HepG2 (cell line): ENCODE results near the gene AGT. TPM values are rescaled to one million over a fixed set of nuclear protein-coding genes. Genes with fewer than 3 reads are reported as not detected.
A peak's percentile ranks its signal among the peaks of the same experiment; 100 is the strongest.

ENCODE experiments used
- AGO2 ChIP-seq: fragments of 200-400 bp; formaldehyde crosslinking; optimal IDR thresholded peaks from 2 replicates; pipeline ENCODE3; 2017; ENCODE audit warnings: mild to moderate bottlenecking, low read depth, low read length, moderate library complexity
- ARHGAP35 ChIP-seq: sonication (generic); formaldehyde crosslinking; IDR thresholded peaks from 2 replicates; pipeline ENCODE4 v1.9.0; 2022; ENCODE audit warnings: mild to moderate bottlenecking, inconsistent platforms, moderate library complexity, missing genetic modification reagents, borderline replicate concordance
- CBX5 ChIP-seq: sonication (generic); formaldehyde crosslinking; IDR thresholded peaks from 2 replicates; pipeline ENCODE4 v1.4.0; 2020; ENCODE audit warnings: missing genetic modification reagents, borderline replicate concordance
- FUBP1 ChIP-seq: sonication (generic); formaldehyde crosslinking; IDR thresholded peaks from 2 replicates; pipeline ENCODE4 v1.5.1; 2020; ENCODE audit warnings: missing genetic modification reagents, mild to moderate bottlenecking, borderline replicate concordance
- KDM2A ChIP-seq: sonication (generic); formaldehyde crosslinking; IDR thresholded peaks from 2 replicates; pipeline ENCODE4 v1.4.0; 2020; ENCODE audit warnings: low read depth, missing genetic modification reagents, borderline replicate concordance
- RBM22 ChIP-seq: fragments of 200-400 bp; formaldehyde crosslinking; optimal IDR thresholded peaks from 2 replicates; pipeline ENCODE3; 2017; ENCODE audit warnings: mild to moderate bottlenecking, low read length, moderate library complexity
- YEATS2 ChIP-seq: sonication (generic); formaldehyde crosslinking; IDR thresholded peaks from 2 replicates; pipeline ENCODE4 v1.4.0; 2020; ENCODE audit warnings: missing genetic modification reagents, borderline replicate concordance
- ZBTB38 ChIP-seq: sonication (generic); formaldehyde crosslinking; IDR thresholded peaks from 2 replicates; pipeline ENCODE4 v1.5.1; 2020; ENCODE audit warnings: mild to moderate bottlenecking, missing genetic modification reagents
- ZNF280D ChIP-seq: sonication (generic); formaldehyde crosslinking; IDR thresholded peaks from 2 replicates; pipeline ENCODE4 v1.5.1; 2020; ENCODE audit warnings: mild to moderate bottlenecking, missing genetic modification reagents
- ZNF33B ChIP-seq: sonication (generic); formaldehyde crosslinking; IDR thresholded peaks from 2 replicates; pipeline ENCODE4 v1.5.1; 2020; ENCODE audit warnings: mild to moderate bottlenecking, missing genetic modification reagents
- ZNF614 ChIP-seq: IDR thresholded peaks from 2 replicates; pipeline ENCODE4 v1.6.1; 2018; ENCODE audit warnings: missing biosample characterization, missing genetic modification reagents, inconsistent platforms, borderline replicate concordance
- ZNF740 ChIP-seq: sonication (generic); formaldehyde crosslinking; IDR thresholded peaks from 2 replicates; pipeline ENCODE4 v1.4.0; 2020; ENCODE audit warnings: missing genetic modification reagents
- ZNF749 ChIP-seq: sonication (generic); formaldehyde crosslinking; IDR thresholded peaks from 2 replicates; pipeline ENCODE4 v1.8.0; 2022; ENCODE audit warnings: mild to moderate bottlenecking, missing genetic modification reagents, moderate library complexity, borderline replicate concordance
- ZNF768 ChIP-seq: sonication (generic); formaldehyde crosslinking; IDR thresholded peaks from 2 replicates; pipeline ENCODE4 v1.4.0; 2020; ENCODE audit warnings: missing genetic modification reagents
- polyA plus RNA-seq, 8 experiments: library from polyadenylated mRNA; depleted of rRNA in 3 of 8; stranded (reverse) in 7 of 8; unstranded in 1 of 8; fragments of >200 nt; fragmentation: Illumina TruSeq in 4 of 8; extraction: Trizol in 4 of 8; gene quantifications; 2 replicates each; pipeline versions ENCODE4 v1.2.1 to v1.2.3, GENCODE V29; 2011 to 2016; ENCODE audit warnings: low read depth in 4 of 8, missing spikeins in 1 of 8, mixed read lengths in 1 of 8; ENCODE audit not compliant: insufficient read depth in 1 of 8
- total RNA-seq, 5 experiments: library from RNA; depleted of rRNA; stranded (reverse); fragments of >200 nt; fragmentation: Illumina TruSeq; extraction: Trizol; gene quantifications; 2 replicates each; pipeline ENCODE4 v1.2.3, GENCODE V29; 2016; ENCODE audit warnings: low read depth in 1 of 5
- TF ChIP-seq, protein P1 (sequence below): sonication (generic); formaldehyde crosslinking; IDR thresholded peaks from 2 replicates; pipeline ENCODE4 v1.9.0; 2021; ENCODE audit warnings: missing genetic modification reagents, mild to moderate bottlenecking, borderline replicate concordance
- TF ChIP-seq, protein P2 (sequence below): sonication (generic); formaldehyde crosslinking; IDR thresholded peaks from 2 replicates; pipeline ENCODE4 v1.5.1; 2020; ENCODE audit warnings: mild to moderate bottlenecking, missing genetic modification reagents, moderate library complexity

AGT gene
- total and polyA plus RNA-seq, 2 of the 13 experiments (the other 11 are each of a cell fraction or from before 2014, with no cell fraction given): 892 to 2,071 TPM

- TF ChIP-seq ARHGAP35 (CRISPR knock-in tag): 0 out of 2 replicates have a peak, but pooled peaks have one; percentile 11
- TF ChIP-seq, protein P1, sequence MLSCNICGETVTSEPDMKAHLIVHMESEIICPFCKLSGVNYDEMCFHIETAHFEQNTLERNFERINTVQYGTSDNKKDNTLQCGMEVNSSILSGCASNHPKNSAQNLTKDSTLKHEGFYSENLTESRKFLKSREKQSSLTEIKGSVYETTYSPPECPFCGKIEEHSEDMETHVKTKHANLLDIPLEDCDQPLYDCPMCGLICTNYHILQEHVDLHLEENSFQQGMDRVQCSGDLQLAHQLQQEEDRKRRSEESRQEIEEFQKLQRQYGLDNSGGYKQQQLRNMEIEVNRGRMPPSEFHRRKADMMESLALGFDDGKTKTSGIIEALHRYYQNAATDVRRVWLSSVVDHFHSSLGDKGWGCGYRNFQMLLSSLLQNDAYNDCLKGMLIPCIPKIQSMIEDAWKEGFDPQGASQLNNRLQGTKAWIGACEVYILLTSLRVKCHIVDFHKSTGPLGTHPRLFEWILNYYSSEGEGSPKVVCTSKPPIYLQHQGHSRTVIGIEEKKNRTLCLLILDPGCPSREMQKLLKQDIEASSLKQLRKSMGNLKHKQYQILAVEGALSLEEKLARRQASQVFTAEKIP (CRISPR knock-in tag): no peak
- no peak for TF ChIP-seq ZNF280D (CRISPR knock-in tag)
- peak; percentile 95 for TF ChIP-seq AGO2
- 0 out of 2 replicates have a peak, but pooled peaks have one; percentile 27 for TF ChIP-seq ZNF749 (CRISPR knock-in tag)
- TF ChIP-seq RBM22: peak; percentile 4
- TF ChIP-seq, protein P2, sequence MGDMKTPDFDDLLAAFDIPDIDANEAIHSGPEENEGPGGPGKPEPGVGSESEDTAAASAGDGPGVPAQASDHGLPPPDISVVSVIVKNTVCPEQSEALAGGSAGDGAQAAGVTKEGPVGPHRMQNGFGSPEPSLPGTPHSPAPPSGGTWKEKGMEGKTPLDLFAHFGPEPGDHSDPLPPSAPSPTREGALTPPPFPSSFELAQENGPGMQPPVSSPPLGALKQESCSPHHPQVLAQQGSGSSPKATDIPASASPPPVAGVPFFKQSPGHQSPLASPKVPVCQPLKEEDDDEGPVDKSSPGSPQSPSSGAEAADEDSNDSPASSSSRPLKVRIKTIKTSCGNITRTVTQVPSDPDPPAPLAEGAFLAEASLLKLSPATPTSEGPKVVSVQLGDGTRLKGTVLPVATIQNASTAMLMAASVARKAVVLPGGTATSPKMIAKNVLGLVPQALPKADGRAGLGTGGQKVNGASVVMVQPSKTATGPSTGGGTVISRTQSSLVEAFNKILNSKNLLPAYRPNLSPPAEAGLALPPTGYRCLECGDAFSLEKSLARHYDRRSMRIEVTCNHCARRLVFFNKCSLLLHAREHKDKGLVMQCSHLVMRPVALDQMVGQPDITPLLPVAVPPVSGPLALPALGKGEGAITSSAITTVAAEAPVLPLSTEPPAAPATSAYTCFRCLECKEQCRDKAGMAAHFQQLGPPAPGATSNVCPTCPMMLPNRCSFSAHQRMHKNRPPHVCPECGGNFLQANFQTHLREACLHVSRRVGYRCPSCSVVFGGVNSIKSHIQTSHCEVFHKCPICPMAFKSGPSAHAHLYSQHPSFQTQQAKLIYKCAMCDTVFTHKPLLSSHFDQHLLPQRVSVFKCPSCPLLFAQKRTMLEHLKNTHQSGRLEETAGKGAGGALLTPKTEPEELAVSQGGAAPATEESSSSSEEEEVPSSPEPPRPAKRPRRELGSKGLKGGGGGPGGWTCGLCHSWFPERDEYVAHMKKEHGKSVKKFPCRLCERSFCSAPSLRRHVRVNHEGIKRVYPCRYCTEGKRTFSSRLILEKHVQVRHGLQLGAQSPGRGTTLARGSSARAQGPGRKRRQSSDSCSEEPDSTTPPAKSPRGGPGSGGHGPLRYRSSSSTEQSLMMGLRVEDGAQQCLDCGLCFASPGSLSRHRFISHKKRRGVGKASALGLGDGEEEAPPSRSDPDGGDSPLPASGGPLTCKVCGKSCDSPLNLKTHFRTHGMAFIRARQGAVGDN: no peak; the same call in none of the 2 replicates
- 0 out of 2 replicates have a peak, but pooled peaks have one; percentile 15 for TF ChIP-seq KDM2A (CRISPR knock-in tag)
- peak; percentile 88 for TF ChIP-seq ZBTB38 (CRISPR knock-in tag)
- TF ChIP-seq ZNF614: peak; percentile 19; the same call in 1 of the 2 replicates
- 0 out of 2 replicates have a peak, but pooled peaks have one; percentile 26 for TF ChIP-seq FUBP1
- TF ChIP-seq ZNF33B (CRISPR knock-in tag): 0 out of 2 replicates have a peak, but pooled peaks have one; percentile 14
- no peak for TF ChIP-seq YEATS2 (CRISPR knock-in tag)
- TF ChIP-seq ZNF768: peak; percentile 13; the same call in 1 of the 2 replicates
- peak; percentile 37; the same call in 1 of the 2 replicates for TF ChIP-seq ZNF740
- no peak for TF ChIP-seq CBX5
Observed at GRCh38 chr1:230703679-230704385, 10.1 kb downstream of the AGT start (continued).
